HG03066 (cell line): ENCODE measurements around the gene TSPAN15.

ENCODE experiments used
- ATAC-seq: cut with Tn5 transposase; IDR thresholded peaks from one replicate; pipeline ENCODE4 v1.9.1; 2021; ENCODE audit warnings: low read depth; ENCODE audit not compliant: unreplicated experiment

The TSPAN15 gene

DNA sequence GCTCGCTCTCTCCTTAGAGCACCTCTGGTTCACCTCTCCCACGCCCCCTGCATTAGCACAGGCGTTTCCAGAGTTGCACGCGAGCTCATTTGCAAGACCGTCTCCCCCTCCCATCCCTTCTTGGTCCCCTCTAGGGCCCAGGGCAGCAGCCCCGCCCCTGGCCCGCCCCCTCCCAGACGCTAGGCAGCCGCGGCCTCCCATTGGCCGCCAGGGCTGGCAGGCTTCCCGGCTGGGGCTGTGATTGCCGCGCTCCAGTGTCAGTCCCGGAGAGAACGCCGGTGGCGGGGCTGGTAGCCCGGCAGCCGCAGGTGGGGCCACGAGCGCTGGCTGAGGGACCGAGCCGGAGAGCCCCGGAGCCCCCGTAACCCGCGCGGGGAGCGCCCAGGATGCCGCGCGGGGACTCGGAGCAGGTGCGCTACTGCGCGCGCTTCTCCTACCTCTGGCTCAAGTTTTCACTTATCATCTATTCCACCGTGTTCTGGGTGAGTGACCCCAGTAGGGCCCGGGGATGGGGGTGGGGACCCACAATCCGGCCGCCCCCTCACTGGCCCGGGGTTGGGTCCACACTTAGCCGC, at the start of gene TSPAN15:
Gene TSPAN15 (plus strand): TSS at position 257 of the 575 bp plus-strand sequence. CDS start 130 bp downstream, at position 387.
- peak; percentile 80 for ATAC-seq

DNA sequence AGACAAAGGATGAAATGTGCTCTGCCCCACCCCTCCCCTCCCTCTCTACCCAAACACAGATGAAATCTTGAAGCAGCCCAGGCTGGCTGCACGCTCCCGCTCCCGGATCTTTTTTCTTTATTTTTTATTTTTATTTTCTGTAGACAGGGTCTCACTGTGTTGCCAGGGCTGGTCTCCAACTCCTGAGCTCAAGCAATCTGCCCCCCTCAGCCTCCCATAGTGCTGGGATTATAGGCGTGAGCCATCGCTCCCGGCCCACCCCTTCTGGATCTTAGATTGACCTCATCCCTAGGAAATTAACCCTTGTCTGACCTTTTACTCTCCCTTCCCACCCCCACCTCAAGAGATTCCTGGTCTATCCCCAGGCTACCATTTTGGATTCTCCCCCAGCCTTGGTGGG, 48.9 kb upstream of the TSPAN15 start:
- ATAC-seq, result no peak

DNA sequence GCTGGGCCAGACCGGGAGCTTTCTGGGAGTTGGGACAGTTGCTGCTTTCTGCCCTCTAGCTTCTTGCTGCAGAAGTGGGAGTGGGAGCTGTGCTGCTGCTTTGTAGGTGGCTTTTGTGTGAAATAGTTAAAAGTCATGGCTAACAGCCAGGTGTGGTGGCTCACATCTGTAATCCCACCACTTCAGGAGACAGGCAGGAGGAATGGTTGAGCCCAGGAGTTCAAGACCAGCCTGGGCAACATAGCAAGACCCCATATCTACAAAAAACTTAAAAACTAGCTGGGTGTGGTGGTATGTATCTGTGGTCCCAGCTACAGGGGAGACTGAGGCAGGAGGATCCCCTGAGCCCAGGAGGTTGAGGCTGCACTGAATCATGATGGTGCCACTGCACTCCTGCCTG, 48.2 kb upstream of the TSPAN15 start:
- no peak for ATAC-seq

DNA sequence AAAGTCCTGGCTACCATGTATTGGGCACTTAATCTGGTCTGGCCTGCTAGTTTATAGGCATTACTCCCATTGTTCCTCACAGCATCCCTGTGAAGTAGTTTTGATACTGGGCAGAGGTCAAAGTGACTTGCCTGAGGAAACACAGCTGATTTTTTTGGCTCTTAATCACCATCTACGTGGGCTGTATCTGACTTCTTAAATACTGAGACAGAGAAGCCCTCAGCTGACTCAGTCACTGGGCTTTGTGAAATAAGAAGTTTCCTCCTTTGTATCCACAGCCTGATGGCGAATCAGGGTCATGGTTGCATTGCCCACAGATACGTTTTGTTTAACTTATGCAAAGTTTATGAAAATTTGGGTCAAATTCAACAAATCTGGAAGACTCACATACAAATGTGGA, 47.7 kb upstream of the TSPAN15 start:
- ATAC-seq, result no peak

DNA sequence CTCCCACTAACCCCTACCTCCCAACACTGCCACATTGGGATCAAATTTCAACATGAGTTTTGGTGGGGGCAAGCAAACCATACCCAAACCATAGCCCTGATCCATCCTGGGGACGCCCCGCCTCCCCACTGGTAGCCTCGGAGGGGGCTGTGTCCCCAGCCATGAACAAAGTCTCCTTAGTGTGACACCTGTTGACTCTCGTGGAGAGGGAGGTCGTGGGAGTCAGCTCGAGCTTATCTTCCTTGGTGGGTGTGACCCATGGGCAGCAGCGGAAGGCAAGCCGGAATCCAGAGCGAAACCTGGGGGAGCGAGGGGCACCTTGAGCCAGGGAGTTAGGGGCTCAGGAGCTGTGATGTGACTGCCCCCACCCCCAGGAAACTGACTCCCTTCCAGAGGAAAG, 46.5 kb upstream of the TSPAN15 start:
- no peak for ATAC-seq

DNA sequence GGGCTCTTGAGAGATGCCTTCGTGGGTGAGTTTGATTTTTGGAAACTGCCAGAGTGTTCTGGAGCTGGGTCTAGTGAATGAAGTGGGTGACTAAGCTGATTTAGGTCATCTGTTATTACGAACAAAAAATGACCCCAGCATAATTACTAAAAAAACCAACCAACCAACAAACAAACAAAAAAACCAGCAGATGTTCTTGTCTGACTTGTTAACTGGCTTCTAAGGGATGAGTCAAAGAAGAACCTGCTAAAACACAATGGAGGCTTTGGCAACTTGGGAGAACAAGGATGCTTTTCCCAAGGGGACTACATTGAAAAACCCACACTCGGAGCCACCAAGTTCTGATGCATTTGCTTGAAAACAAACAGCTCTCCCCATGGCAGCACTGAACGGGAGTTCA, 46.0 kb upstream of the TSPAN15 start:
- no peak for ATAC-seq

DNA sequence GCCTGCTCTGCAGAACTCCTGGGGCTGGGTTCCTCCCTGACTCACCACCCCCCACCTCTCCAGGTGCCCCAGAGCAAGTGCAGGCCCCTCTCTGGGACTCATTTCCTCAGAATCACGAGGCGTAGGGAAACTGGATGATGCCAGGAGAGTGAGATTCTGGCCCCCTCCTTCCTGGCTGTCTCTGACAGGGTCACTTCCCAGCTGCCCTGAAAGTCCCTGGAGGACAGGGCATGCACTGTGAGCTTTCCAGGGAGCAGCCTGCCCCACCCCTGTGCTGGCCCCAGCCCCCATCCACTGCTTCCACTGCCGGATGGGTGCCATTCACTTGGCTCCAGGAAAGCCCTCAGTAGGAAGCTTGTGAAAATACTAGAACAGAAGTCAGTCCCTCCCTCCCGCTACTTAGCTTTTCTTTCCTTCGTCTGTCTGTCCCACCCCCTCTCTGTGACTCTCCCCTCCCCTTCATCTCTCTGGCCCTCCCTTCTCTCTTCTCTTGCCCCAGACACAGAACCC, 44.9 kb upstream of the TSPAN15 start:
- no peak for ATAC-seq

DNA sequence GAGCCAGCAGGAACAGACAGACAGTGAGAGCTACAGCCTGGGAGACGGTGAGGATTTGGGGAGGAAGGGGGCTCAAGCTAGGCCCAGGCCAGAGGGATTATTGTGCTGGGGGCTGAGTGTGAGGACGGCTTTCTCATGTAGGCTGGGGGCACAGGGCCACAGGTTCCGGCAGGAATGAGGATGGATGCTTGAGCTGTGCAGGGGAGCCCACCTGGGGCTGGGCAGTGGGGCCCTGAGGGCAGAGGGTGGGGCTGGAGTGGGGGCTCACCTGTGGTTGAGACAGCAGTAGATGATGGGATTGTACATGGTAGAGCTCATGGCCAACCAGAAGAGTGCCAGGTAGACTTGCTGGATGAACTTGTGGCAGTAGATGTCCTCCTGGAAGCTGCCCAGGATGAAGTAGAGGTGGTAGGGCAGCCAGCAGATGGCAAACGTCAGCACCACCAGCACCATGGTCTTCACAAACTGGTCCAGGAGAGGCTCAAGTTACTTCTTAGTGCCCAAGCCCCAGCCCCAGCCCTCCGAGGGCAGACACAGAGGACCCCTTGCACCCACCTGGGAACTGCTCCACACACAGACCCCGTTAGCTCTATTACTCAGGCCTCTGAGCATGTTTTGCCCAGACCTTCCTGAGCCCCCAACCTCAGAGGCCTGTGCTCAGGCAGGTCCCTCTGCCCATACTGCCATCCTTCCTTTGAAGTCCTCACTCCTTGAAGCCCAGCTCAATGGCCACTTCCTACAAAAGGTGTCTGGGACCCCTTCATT, 44.3 kb upstream of the TSPAN15 start:
- no peak for ATAC-seq

DNA sequence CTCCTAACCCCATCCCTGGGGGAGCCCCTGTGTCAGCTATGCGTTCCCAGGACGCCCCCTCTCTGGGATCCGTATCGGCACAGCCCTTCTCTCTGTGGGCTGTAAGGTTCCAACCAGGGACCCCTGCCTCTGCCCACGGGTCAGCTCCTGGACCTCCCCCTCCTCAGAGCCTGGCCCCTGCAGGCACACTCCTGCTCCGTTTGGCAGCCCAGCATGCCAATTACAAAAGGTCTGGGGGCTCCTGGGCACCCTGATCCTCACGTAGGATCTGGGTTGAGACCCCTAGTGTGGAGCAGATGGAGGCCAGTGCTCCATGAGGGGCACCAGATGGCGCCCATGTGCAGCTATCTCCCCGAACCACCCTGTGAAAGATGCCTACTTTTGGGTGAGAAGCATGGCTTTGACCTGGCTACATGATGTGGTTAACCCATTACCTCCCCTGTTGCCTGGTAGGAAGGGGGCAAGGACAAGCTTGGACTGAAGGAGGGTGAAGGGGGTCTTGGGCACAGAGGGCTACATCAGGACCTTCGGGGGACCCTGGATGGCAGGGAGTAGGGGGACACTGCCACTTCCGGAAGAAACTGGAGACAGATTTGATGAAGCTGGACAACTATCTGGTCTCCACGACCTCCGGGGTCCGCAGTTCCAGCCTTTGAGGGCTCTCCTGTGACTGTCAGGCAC, 43.5 kb upstream of the TSPAN15 start:
- ATAC-seq, result no peak

DNA sequence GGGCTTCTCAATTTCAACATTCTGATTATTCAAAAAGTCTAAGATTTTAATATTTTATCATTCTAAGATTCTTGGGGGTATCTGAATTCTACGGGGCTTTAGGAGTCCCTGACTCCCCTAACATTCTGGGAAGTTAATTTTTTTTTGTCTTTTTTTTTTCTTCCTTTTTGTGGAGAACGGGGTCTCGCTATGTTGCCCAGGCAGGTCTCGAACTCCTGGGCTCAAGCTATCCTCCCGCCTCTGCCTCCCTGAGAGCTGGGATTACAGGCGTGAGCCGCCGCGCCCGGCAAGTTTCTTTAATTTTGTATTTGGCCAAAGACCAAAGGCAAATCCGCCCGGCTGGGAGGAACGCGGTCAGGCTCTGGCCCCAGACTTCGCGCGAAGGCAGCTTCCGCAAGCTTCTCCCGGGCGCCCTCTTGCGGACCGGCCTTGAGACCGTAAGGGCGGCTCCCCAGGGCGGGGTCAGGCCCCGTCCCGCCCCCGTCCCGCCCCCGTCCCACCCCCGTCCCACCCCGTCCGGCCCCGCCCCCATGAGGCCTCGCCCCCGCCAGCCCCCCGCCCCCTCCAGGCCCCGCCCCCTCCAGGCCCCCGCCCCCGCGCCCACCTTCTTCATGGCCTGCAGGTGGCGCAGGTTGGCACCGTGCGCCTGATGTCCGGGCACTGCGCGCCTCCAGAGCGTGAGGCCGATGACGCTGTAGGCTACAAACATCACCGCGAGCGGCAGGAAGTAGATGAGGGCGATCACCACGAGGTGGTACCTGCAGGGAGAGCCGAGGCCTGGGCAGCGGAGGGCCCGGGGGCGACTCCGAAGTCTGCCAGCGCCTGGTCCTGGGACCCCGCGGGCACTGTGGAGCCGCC, 42.7 kb upstream of the TSPAN15 start:
- peak; percentile 75 for ATAC-seq

DNA sequence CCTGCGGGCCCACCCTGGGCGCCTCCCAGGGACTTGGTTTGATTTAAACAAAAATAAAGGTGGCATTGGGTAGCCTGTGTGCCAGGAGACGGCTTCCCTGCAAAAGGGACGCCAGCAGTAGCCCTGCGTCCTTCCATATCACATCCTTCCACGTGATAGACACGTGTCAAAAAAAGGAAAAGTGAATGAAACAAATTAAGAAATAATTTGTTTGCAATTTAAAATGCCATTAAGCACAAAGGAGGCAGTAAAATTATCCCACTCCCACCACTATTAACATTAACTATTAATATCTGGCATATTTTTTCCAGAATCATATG, 42.1 kb upstream of the TSPAN15 start:
- ATAC-seq, result no peak

DNA sequence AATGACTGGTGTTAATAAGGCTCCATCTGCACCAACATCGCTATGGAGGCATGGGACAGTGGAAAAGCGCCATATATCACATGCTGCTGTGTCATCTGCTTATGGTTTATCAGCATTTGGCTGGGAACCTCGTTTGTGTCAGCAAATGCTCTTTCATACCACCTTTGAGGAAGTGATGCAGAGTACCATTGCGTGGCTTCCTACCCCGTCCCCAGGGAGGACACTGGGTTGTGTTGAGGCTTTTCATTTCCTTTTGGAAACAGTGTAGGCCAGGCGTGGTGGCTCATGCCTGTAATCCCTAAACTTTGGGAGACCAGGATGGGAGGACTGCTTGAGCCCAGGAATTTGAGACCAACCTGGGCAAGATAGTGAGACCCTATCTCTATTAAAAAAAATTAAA, 41.3 kb upstream of the TSPAN15 start:
- ATAC-seq, result no peak

DNA sequence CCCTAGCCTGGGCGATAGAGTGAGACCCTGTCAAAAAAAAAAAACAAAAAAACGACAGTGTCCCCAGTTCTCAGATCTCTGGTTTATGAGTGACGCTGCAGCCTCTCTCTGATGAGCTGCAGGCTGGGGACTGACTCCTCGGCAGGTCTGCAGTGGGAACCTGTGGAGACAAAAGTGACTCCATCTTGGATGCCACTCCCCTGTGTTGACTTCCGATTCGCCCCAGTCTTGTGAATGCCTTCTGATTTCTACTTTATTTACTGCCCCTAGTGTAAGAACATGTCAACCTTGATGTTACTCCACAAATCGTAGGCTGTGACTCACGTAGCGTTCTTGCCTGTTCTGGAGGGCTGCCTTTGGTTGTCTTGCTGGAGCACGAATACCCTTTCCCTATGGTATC, 40.8 kb upstream of the TSPAN15 start:
- ATAC-seq, result no peak

DNA sequence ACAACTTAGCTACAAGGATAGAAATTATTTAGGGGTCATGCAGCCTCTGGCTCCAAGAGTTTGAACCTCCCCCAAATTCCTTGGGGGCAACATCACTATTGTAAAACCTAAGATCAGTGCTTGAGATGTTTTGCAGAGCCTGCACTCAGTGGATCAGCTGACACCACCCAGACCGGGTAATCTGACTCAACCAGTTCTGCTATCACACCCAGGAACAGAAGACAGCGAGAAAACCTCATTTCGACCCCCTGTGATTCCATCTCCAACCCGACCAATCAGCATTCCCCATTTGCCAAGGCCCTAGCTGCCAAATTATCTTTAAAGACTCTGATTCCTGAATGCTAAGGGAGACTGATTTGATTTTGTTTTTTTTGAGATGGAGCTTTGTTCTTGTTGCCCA, 39.8 kb upstream of the TSPAN15 start:
- no peak for ATAC-seq

DNA sequence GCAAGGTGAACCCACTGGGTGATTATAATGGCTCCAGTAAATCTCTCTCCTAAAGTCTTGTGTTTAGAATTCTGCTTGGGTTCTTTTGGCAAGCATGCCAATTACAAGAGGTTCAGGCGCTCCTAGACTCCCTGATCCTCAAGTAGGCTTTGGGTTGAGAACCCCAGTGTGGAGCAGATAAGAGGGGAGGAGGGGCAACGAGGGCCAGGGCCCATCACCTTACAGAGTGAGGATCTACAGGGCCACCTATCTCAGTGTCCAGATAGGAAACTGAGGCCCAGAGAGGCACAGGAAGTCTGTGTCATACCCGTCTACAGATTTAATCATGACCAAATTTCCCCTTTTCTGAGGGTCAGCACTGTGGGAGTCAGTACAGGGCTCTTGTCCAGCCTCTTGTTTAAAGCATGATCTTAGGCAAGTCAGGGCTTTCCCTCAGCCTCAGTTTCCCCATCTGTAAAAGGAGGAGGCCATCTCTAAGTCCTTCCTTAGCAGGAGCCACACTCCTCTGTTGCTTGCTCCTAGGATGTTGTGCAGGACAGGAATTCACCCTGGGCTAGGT, 39.0 kb upstream of the TSPAN15 start:
- ATAC-seq, result no peak

DNA sequence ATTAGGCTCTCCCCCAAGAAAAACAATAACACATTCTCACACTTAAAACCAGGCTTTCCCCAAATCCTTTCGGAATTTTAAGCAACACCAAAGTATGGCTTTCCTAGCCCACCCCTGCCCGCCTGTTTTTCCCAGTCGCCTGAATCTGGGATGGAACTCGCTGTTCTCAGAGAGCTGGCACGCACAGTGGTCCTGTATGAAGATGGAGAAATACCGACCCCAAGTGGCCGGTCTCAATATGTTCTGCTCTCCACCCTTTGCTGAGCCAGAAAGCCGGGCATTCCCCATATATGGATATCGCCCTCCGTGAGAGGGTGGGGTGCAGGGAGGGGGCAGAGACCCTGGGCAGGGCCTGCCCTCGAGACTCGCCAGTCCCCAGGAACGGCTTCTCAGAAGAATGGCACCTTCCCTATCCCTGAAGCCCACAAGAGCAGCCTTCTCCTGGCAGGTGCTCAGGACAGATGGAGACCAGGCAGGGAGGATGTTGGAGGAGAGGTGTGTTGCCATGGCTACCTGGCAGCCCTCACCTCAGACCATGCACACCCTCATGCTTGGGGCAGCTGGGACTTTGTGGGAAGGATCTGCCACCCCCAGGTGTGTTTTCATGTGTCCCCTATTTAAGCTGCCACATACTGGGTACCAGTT, 37.9 kb upstream of the TSPAN15 start:
- no peak for ATAC-seq

DNA sequence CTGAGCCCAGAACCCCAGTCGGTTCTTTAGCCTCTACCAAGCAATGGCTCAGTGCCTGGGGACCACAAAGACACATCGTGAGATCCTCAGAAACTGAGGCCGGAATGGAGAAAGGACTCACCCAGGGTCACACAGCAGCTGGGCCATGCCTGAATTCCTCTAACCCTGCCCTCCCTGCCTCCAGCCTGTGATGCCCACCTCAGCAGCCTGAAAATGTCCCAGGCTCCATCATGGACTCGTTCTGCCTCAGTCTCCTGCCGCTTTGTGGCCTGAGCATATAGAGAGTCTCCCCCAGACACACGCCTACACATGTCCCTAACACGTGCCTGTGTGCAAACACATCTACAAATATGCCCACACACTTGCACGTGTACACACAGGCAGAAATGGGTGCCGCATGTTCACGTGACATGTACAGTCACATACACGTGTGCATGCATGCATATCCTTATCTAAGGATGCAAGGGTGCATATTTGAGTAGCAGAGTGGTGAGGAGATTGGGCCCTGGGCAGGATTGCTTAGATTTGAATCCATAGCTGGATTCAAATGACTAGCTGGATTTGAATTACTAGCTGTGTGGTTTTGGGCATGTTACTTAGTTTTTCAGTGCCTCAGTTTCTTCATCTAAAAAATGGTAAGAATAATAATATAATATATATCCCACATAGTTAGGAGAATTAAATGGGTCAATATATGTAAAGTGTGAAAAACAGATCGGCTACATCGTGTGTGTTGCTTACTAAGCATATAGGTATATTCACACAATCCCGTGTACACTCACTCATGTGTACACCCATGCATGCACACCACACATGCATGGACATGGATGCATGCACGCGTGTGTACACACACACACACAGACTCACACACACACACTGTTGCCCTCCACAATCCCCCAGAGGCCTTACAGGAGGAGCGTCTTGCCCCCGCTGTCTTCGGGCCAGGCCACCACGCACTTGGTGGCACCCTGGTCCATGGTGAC, 36.9 kb upstream of the TSPAN15 start:
- no peak for ATAC-seq

DNA sequence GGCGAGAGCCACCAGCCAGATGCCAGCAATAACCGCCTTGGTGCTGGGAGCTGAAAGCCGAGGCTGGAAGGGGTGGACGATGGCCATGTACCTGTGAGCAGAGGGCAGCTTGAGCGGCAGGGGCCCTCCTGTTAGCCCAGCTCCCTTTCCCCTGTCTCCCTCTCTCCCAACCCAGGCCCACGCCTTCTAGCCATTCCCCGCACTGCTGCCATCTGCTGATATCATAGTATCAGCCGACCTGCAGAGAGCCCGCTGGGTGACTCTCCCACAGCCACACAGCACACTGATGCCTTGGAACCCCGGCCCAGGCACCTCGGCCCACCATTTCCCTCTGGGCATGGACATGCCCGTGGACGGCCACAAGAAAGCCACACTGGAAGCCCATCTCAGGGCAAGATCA, 36.2 kb upstream of the TSPAN15 start:
- no peak for ATAC-seq

DNA sequence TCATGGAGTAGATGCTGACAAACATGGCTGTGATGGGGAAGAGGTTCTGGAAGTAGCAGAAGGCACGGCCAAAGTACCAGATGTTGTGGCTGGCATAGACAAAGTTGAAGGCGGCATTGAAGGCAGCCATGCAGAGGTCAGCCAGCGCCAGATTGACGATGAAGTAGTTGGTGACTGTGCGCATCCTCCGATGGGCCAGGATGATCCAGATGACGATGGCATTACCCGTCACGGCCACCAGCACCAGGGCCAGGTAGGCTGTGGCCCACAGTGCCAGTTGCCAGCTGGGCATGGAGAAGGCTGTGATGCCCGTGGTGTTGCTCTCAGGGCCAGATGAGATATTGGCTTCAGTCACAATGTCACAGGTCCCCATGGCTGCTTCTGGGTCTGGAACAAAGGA, 35.3 kb upstream of the TSPAN15 start:
- ATAC-seq, result no peak
